GM21528 (cell line): ENCODE data around the gene POLE2.
"Not testable (repeated sequence)": the region's sequence is repeated elsewhere in the genome, so short reads cannot be mapped to it uniquely, and the experiment has no call there.

Experiments used
- ATAC-seq: cut with Tn5 transposase; IDR thresholded peaks from one replicate; pipeline ENCODE4 v1.9.1; 2021; ENCODE audit warnings: mild to moderate bottlenecking, moderate library complexity; ENCODE audit not compliant: unreplicated experiment, low FRiP score

POLE2 gene

GRCh38 chr14:49659526-49660455 is 28.2 kb downstream of the POLE2 start:
- no peak for ATAC-seq

GRCh38 chr14:49657500-49657899 is 30.5 kb downstream of the POLE2 start:
- ATAC-seq, result not testable (repeated sequence)

- ATAC-seq, result no peak
Measured at GRCh38 chr14:49654511-49654910, 33.5 kb downstream of the POLE2 start.

GRCh38 chr14:49653508-49653907 is 34.5 kb downstream of the POLE2 start:
- ATAC-seq, result no peak

- no peak for ATAC-seq
Measured at GRCh38 chr14:49642163-49642562, 45.9 kb downstream of the POLE2 start.

GRCh38 chr14:49641697-49642129 is 46.3 kb downstream of the POLE2 start:
- ATAC-seq, result no peak

- ATAC-seq, result no peak
Measured at GRCh38 chr14:49640540-49641417, 47.2 kb downstream of the POLE2 start.

GRCh38 chr14:49637534-49638078 is 50.4 kb downstream of the POLE2 start:
- ATAC-seq, result no peak

- no peak for ATAC-seq
Measured at GRCh38 chr14:49636866-49637265, 51.1 kb downstream of the POLE2 start.

GRCh38 chr14:49634547-49635334 is 53.3 kb downstream of the POLE2 start, which contains the start of gene DNAAF2:
Gene DNAAF2, minus strand, starts transcription at chr14:49635244. Its CDS starts 95 bp downstream, at chr14:49635149.
- ATAC-seq, result peak; percentile 34

GRCh38 chr14:49633640-49634546 is 54.1 kb downstream of the POLE2 start:
- peak; percentile 83 for ATAC-seq

- ATAC-seq, result no peak
Measured at GRCh38 chr14:49623941-49624839, 63.8 kb downstream of the POLE2 start.

- ATAC-seq, result no peak
Measured at GRCh38 chr14:49623387-49623786, 64.6 kb downstream of the POLE2 start.

GRCh38 chr14:49622022-49622607 is 65.9 kb downstream of the POLE2 start:
- no peak for ATAC-seq

- peak; percentile 20 for ATAC-seq
Measured at GRCh38 chr14:49621114-49621881, 66.7 kb downstream of the POLE2 start.

- ATAC-seq, result peak; percentile 94
Measured at GRCh38 chr14:49620182-49621113, 67.6 kb downstream of the POLE2 start, which contains the start of the genes MGAT2 and RPL36AL. Gene MGAT2, plus strand, starts transcription at chr14:49620799. Its CDS starts 470 bp downstream, at chr14:49621269. Gene RPL36AL, minus strand, starts transcription at chr14:49620626. Its CDS starts 1,522 bp downstream, at chr14:49619104.
